ENCODE data around the gene SNN.
A peak's percentile ranks its signal among the peaks of the same experiment; 100 is the strongest.

Gene SNN

GRCh38 chr16:11667824-11668622 lies at the start of gene SNN:
SNN (plus strand) TSS chr16:11668455; CDS start chr16:11676060, 7,605 bp downstream.
- DNase-seq (ENCODE audit: extremely low read depth, low read depth), result peak; percentile 44
- no peak for TF ChIP-seq CTCF (IDR thresholded peaks at IDR 0.05; ENCODE audit: low read depth, low read length)

- no peak for DNase-seq (ENCODE audit: extremely low read depth, low read depth)
- no peak for TF ChIP-seq CTCF (IDR thresholded peaks at IDR 0.05; ENCODE audit: low read depth, low read length)
These were observed 48.9 kb upstream of the SNN start for GRCh38 chr16:11619327-11619851.

- TF ChIP-seq CTCF (IDR thresholded peaks at IDR 0.05; ENCODE audit: low read depth, low read length), result no peak
- no peak for DNase-seq (ENCODE audit: extremely low read depth, low read depth)
These were observed 47.8 kb upstream of the SNN start for GRCh38 chr16:11620243-11621003.

GRCh38 chr16:11621539-11621919 lies 46.7 kb upstream of the SNN start:
- no peak for TF ChIP-seq CTCF (IDR thresholded peaks at IDR 0.05; ENCODE audit: low read depth, low read length)
- no peak for DNase-seq (ENCODE audit: extremely low read depth, low read depth)

- no peak for TF ChIP-seq CTCF (IDR thresholded peaks at IDR 0.05; ENCODE audit: low read depth, low read length)
- no peak for DNase-seq (ENCODE audit: extremely low read depth, low read depth)
These were observed 46.2 kb upstream of the SNN start for GRCh38 chr16:11621920-11622651.

- TF ChIP-seq CTCF (IDR thresholded peaks at IDR 0.05; ENCODE audit: low read depth, low read length), result no peak
- no peak for DNase-seq (ENCODE audit: extremely low read depth, low read depth)
These were observed 44.0 kb upstream of the SNN start for GRCh38 chr16:11624205-11624604.
